GM12892 (cell line): ENCODE results near the gene TTC39A.
"Not testable (repeated sequence)": the region's sequence is repeated elsewhere in the genome, so short reads cannot be mapped to it uniquely, and the experiment has no call there.

ENCODE experiments used
- DNase-seq: peaks from one replicate; pipeline ENCODE4 v3.0.0; 2011; ENCODE audit not compliant: insufficient read length
- FAIRE-seq: peaks from 2 replicates; lab custom pipeline; 2011; peaks lifted over from hg19 to GRCh38; lab: Jason Lieb, UNC
- POLR2A ChIP-seq: IDR thresholded peaks from 2 replicates; pipeline ENCODE4 v1.6.1; 2011; ENCODE audit warnings: low read depth, low read length, control low read depth
- POLR2AphosphoS5 ChIP-seq: IDR thresholded peaks from 2 replicates; pipeline ENCODE4 v1.6.1; 2011; ENCODE audit warnings: low read depth, low read length, control low read depth
- TAF1 ChIP-seq: IDR thresholded peaks from 2 replicates; pipeline ENCODE4 v1.6.1; 2011; ENCODE audit warnings: low read depth, mild to moderate bottlenecking, control low read depth, low read length, borderline replicate concordance

Gene TTC39A

DNA sequence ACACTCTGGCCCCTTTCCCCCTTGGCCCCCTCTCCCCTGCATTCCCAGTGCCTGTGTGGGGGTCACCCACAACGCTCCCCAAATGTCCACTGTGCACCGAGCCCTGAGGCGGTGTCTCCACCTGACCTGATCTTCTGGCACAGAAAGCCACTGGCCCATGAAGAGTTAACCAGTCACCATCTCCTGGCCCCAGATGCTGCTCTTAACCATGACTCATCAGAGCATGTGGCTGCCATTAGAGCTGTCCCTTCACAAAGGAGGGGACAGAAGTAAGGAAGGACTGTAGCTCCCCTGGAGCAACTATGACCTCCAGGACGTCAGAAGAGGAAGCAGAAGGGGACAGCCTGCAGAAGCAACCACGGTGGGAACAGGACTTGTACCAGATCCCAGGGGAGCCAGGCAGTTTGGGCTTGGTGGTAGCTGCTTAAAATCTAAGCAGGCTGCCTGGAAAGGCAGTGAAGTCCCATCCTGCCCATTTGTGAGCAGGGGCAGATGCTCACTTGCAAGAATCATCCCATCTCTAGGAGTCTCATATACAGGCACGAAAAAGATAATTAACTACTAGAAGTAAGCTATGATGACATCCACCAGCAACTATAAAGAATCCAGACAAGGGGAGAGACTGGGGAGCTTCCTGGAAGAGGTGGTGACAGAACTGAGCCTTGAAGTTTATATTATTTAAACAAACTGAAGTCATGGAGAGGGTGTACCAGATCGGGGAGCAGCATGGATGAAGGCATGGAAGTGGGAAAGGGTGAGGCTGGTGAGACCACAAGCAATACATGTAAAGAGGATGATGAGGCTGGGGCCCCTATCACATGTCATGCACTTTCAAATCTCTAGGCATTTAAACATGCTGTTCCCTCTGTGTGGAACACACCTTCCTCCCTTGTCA, 1.1 kb upstream of the TTC39A start:
- TF ChIP-seq POLR2AphosphoS5 = no peak
- TF ChIP-seq POLR2A = no peak
- TF ChIP-seq TAF1 = no peak
- peak; percentile 84 for FAIRE-seq
- no peak for DNase-seq

DNA sequence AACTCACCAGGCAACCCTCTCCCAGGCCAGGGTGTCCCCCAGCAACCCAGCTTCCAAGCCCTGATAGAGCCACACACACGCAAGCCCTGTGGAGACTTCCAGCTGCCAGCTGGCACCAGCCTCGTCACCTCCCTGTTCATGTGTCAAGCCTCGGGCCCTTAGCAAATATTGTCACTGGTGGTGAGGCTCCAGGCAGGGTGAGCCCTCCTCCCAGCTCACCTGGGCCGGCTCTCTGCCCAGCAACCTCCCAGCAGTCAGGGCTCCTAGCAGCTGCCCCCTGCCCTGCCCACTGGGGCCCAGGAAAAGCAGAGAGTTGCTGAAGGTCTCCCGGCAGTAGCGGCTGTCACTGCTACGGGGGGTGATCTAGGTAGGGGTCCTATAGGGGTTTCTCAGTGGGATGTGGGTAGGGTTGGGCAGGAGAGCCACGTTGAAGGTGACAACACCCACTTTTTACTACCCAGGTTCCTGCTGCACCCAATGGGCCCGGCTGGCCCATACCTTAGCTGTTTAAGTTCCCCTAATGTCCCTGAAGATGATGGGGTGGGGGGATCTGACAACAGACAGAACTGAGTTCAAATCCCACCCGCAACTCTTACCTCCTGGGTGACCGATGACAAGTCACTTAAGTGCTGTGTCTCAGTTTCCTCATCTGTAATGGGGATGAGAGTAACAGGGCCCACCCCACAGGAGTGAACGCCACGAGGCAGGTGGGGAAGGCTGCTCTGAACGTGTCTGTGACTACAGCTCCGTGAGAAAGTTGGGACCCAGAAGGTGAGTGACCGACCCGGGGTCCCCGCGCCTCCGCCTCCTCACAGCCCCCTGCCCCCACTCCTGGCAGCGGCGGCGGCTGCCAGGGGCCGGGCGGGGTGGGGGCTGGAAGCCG, 678 bp downstream of the TTC39A start:
- TF ChIP-seq TAF1 = no peak
- TF ChIP-seq POLR2AphosphoS5 = no peak
- FAIRE-seq = no peak
- DNase-seq = no peak

DNA sequence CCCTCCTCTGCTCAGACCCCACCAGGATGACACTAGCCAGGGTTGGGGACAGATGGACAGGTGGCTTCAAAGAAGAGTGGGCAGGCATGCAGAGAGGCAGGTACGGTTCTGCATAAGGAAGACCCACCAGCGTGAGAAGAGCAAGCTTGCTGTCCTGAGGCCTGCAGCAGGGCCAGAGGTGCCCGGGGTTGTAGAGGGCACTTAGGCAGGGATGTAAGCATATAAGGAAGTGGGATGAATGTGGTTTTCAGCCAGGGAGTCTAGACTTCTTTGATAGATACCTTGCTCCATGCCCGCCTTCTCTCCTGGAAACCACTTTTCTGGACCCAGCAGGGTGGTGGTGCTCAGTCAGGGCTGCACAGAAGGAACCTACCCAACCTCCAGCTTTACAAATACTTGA, 1.4 kb downstream of the TTC39A start:
- FAIRE-seq (no peak), DNase-seq (no peak)
- no peak for TF ChIP-seq POLR2AphosphoS5
- no peak for TF ChIP-seq TAF1
- TF ChIP-seq POLR2A = no peak

DNA sequence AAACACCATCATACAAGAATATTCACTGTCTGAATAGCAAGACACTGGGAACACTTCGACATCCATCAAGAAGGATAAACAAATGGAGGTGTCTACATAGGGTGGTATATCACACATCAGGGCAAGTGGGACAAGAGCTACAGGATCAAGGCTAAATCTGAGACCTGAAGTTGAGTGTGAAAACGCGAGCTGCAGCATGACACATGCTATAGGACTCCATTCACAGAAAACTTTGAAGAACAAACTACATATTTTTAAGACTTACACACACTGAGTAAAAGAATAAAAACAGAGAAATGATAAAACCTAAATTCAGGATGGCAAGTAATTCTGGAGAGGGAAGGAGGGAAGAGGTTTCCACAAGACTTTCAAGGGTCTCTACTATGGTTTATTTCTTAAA, 2.1 kb downstream of the TTC39A start:
- no peak for TF ChIP-seq TAF1
- TF ChIP-seq POLR2AphosphoS5 = no peak
- TF ChIP-seq POLR2A = no peak
- FAIRE-seq (no peak), DNase-seq (no peak)

DNA sequence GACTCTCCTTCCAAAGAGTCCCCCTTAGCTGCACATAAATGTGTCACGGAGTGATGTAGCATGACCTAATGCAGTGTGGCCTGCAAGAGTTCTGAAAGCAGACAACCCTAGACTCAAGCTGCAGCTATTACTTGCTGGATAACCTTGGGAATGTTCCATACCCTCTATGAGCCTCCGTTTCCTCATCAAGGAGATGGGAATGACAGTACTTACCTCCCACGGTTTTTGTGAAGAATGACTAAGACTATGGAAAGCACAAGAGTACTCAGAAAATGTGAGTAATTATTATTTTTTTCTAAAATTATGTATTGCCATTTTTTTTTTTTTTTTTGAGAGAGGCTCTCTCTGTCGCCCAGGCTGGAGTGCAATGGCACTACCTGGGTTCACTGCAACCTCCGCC, 3.0 kb downstream of the TTC39A start:
- no peak for FAIRE-seq
- no peak for DNase-seq
- TF ChIP-seq TAF1 = no peak
- no peak for TF ChIP-seq POLR2A

DNA sequence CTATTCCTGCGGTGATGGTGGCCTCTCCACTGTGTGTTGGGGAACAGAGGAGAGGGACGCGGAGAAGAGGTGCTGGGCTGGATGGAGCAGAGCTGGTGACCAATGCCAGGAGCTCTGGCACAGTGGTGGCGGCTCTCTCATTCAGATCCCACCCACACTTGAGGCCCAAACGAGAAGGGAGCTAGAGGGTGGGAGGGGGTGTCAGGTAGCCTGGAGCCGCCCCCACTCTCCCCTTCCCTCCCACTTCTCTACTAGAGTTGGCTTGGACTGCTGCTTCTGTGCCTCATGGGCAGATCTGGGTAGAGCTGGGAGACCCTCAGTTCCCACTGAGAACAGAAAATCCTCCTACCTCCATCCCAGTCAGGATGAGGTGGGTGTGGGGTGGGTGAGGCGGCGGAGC, 3.5 kb downstream of the TTC39A start:
- FAIRE-seq = no peak
- TF ChIP-seq POLR2A (no peak), POLR2AphosphoS5 (no peak), TAF1 (no peak)
- no peak for DNase-seq

DNA sequence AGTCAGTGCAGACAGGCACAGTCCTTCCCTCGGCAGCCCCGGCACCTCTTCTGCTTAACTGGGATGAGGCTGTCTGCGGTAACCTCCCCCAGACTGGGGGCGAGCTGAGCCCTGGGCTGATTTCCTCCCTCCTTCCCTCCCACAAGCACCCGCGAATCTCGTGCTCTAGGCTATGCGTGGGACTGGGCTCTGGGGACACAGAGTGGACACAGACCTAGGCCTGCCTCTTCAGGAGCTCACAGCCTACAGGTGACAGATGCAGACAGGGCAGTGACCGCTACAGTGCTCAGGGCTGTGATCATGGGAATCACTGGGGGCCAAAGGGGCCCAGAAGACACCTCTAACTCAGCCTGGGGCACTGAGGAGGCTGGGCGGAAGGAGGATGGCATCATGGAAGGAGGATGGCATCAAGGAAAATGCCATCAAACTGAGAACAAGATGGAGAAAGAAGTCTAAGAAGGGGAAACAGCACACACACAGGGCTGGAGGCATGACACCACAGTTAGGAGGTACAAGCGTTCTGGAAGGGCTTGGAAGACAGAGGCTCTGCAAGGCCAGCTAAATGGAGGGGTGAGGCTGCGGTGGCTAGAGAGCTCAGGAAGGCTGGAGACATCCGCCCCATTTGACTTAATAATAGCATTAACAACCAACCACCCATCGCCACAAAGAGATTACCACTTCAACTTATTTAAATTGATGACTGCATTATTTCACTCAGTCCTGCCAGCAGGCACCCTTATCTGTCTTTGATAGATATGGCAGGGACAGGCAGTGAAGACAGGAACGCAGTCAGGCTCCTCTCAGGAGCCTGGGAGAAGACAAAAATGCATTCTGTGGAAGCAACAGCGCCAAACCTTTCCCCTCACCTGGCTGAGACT, 4.2 kb downstream of the TTC39A start:
- TF ChIP-seq POLR2A (no peak), TAF1 (no peak), POLR2AphosphoS5 (no peak)
- FAIRE-seq (no peak), DNase-seq (no peak)

DNA sequence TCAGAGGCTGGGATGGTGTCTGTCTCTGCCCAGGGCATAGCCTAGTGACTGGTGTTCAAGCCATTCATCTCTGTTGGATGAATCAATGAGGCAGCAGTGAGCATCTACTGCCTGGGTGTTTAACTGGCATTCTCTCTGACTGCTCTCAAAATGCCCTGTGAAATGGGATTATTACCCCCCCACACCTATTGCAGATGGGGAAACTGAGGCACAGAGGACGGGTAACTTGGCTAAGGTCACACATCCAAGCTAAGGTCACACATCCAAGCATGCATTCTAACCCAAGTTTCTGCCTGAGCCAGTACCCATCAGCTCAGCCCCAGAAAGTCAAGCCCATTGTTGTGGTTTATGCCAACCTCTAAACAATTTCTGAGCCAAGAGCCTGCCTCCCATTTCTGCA, 5.0 kb downstream of the TTC39A start:
- no peak for DNase-seq
- no peak for TF ChIP-seq TAF1
- no peak for TF ChIP-seq POLR2AphosphoS5
- TF ChIP-seq POLR2A = no peak
- FAIRE-seq = no peak

DNA sequence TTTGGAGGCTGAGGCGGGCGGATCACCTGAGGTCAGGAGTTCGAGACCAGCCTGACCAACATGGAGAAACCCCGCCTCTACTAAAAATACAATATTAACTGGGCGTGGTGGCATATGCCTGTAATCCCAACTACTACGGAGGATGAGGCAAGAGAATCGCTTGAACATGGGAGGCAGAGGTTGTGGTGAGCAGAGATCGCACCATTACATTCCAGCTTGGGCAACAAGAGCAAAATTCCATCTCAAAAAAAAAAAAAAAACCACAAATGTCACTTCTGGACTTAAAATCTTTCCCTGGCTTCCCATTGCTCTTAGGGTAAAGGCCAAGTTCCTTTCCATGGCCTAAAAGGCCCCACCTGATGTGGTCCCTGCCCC, 5.4 kb downstream of the TTC39A start:
- DNase-seq = not testable (repeated sequence)

DNA sequence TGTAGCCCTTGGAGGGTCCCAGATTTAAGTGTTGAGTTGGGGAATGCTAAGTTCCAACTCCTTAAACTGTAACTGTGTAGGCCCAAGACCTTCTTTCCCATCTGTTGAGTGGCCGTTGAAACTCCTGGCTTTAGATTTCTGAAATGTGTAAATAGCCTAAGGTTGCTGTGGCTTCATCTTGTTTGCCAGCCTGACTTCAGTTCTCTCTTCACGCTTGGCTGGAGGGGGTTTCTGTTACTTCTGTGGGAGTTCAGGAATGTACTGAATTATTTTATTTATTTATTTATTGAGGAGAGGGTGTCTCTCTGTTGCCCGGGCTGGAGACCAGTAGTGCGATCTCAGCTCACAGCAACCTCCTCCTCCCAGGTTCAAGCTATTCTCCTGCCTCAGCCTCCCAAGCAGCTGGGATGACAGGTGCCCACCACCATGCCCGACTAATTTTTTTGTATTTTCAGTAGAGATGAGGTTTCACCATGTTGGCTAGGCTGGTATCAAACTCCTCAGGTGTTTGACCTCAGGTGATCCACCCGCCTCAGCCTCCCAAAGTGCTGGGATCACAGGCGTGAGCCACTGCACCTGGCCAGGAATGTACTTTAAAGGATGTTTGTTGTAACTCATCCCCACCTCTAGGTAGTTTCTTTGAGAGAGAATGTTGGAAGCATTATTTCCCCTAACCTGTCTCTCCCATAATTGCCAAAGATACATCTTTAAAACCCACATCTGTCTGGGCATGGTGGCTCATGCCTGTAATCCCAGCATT, 5.9 kb downstream of the TTC39A start:
- no peak for FAIRE-seq
- no peak for DNase-seq
- TF ChIP-seq POLR2A (no peak), POLR2AphosphoS5 (no peak), TAF1 (no peak)

More for the DNA sequence above, 5.4 kb downstream of the TTC39A start:
- not testable (repeated sequence) for FAIRE-seq
